Duodenal mucosa (tissue), 2 donors: Measurements from ENCODE around the gene DDX23.

Experiments
- H3K27ac ChIP-seq: one replicate; pipeline ENCODE4 v1.7.0; 2013; ENCODE audit warnings: low read depth, low read length
- H3K27me3 ChIP-seq, 2 donors: one replicate each; pipeline ENCODE4 v1.7.0; 2013; ENCODE audit warnings: low read length in 2 of 2, control low read depth in 1 of 2; ENCODE audit not compliant: insufficient read depth in 2 of 2, control insufficient read depth in 1 of 2
- H3K36me3 ChIP-seq, 2 donors: one replicate each; pipeline ENCODE4 v1.7.0; 2013; ENCODE audit warnings: low read length in 2 of 2, control low read depth in 1 of 2; ENCODE audit not compliant: insufficient read depth in 2 of 2, control insufficient read depth in 1 of 2
- H3K4me1 ChIP-seq, 2 donors: one replicate each; pipeline ENCODE4 v1.7.0; 2013; ENCODE audit warnings: low read length in 2 of 2, control low read depth in 1 of 2; ENCODE audit not compliant: insufficient read depth in 2 of 2, control insufficient read depth in 1 of 2
- H3K4me3 ChIP-seq, 2 donors: one replicate each; pipeline ENCODE4 v1.7.0; 2013; ENCODE audit warnings: low read length in 2 of 2, low read depth in 1 of 2
- H3K9ac ChIP-seq, 2 donors: one replicate each; pipeline ENCODE4 v1.7.0; 2013; ENCODE audit warnings: low read length in 2 of 2, low read depth in 1 of 2
- H3K9me3 ChIP-seq, 2 donors: one replicate each; pipeline ENCODE4 v1.7.0; 2013; ENCODE audit warnings: low read length in 2 of 2, control low read depth in 1 of 2; ENCODE audit not compliant: control insufficient read depth in 1 of 2

DDX23 gene

GRCh38 chr12:48788524-48788853, 63.5 kb downstream of the DDX23 start:
- H3K4me1 ChIP-seq: peaks cover 18 to 24% of the 10 kb centered on the region in 2 donors
- H3K36me3 ChIP-seq: peaks cover 0 to under 1% of the 10 kb centered on the region in 2 donors
- H3K9ac ChIP-seq: peak overlapping the region; percentile 68 to 79
- no peaks in the 10 kb centered on the region for H3K27me3 ChIP-seq
- peak overlapping the region; percentile 80 to 84 for H3K4me3 ChIP-seq
- H3K9me3 ChIP-seq: no peaks in the 10 kb centered on the region
- H3K27ac ChIP-seq: peak overlapping the region; percentile 84

DNA sequence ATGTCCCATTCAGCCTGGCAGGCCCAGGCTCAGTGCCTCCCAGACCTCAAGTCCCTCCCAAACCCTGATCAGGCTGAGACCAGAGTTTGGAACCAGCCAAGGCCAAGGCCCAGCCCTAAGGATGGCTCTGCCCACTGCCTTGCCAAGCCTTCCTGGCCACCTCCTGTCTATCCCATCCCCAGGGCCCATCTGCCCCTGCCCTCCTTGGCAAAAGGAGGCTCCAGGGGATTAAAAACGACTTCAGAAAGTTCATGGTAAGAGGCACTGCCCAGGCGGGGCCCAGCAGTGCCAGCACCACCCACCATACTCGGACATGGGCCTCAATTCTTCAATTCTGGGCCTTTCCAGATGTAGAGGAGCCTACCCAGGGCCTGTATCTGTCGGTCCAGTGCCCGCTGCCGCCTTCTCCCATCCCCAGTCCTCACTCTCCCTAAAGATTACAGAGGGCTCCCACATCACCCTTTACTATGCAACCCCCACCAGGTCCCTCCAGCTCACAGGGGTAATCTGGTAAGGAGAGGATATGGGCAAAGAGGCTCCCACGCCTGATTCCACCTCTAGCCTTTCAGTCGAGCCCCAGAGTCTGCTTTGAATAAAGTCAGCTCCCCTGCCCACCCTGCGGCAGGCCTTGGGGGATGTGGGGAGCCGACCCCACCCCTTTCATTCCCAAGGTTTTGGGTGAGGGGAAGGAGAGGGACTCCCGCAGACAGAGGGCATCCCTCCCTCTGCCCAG, 64.0 kb downstream of the DDX23 start:
- Histone ChIP-seq H3K27ac (peak overlapping the region; percentile 84), H3K9ac (peak overlapping the region; percentile 68 to 79), H3K9me3 (no peaks in the 10 kb centered on the region), H3K4me3 (peak overlapping the region; percentile 80 to 84), H3K27me3 (no peaks in the 10 kb centered on the region), H3K4me1 (peaks cover 18 to 24% of the 10 kb centered on the region in 2 donors), H3K36me3 (peaks cover 0 to 5% of the 10 kb centered on the region in 2 donors)

DNA sequence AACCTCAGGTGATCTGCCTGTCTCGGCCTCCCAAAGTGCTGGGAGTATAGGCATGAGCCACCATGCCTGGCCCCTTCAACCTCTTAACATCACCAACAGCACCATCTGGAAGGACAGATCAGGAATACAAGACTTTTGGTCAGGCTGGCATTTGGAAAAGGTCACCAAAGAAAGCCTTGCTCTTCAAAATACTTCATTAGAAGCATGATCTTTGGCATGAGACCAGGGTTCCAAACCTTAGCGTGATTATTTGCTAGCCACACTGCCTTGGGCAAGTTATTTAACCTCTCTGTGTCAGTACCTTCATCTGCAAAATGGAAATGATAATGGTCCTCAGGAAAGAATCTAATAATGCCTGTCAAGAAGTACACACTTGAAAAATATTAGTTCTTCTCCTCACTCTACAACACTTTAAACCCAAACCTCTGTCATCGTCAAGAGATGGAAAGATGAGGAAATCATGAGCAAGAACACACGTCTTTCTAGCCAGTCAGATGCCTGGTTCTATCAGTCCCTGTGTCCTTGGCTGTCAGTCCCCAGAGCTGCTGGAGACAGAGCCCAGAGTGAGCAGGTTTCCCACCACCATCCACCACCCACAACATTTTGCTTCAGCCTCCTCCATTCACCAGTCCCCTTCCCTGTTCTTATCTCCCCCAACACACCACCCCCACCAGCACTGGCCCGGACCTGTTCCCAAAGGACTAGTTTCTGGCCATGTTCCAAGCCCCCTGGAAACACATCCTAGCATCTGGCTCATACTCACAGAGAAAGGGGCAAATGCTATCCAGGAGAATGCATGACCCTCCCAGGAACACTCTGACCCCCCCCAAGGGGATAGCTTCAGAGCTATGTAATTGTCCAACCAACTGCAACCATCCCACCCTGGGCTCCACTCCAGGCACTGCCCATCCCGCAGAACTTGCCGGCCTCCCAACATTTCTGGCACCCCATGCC, 65.1 kb downstream of the DDX23 start:
- peak overlapping the region; percentile 80 to 84 for H3K4me3 ChIP-seq
- peaks cover 24 to 32% of the 10 kb centered on the region in 2 donors for H3K4me1 ChIP-seq

GRCh38 chr12:48783432-48783831, 68.5 kb downstream of the DDX23 start:
- peaks cover 37 to 48% of the 10 kb centered on the region in 2 donors for H3K4me1 ChIP-seq
- H3K9ac ChIP-seq: no peak overlapping the region
- H3K36me3 ChIP-seq: peaks cover 0 to 17% of the 10 kb centered on the region in 2 donors
- no peaks in the 10 kb centered on the region for H3K27me3 ChIP-seq
- no peaks in the 10 kb centered on the region for H3K9me3 ChIP-seq
- no peak overlapping the region for H3K27ac ChIP-seq
- no peak overlapping the region for H3K4me3 ChIP-seq

More for the DNA sequence above, 65.1 kb downstream of the DDX23 start:
- peaks cover 0 to 16% of the 10 kb centered on the region in 2 donors for H3K36me3 ChIP-seq
- peak overlapping the region; percentile 68 to 79 for H3K9ac ChIP-seq
- no peaks in the 10 kb centered on the region for H3K27me3 ChIP-seq
- no peak overlapping the region for H3K27ac ChIP-seq
- no peaks in the 10 kb centered on the region for H3K9me3 ChIP-seq

GRCh38 chr12:48782457-48783395, 69.2 kb downstream of the DDX23 start:
- peaks cover 1 to 24% of the 10 kb centered on the region in 2 donors for H3K36me3 ChIP-seq
- H3K9me3 ChIP-seq: no peaks in the 10 kb centered on the region
- no peak overlapping the region for H3K4me3 ChIP-seq
- no peak overlapping the region for H3K9ac ChIP-seq
- peaks cover 36 to 43% of the 10 kb centered on the region in 2 donors for H3K4me1 ChIP-seq
- H3K27me3 ChIP-seq: no peaks in the 10 kb centered on the region
- no peak overlapping the region for H3K27ac ChIP-seq

GRCh38 chr12:48781750-48782456, 70.1 kb downstream of the DDX23 start:
- Histone ChIP-seq H3K9ac (no peak overlapping the region), H3K4me3 (no peak overlapping the region), H3K27me3 (no peaks in the 10 kb centered on the region), H3K36me3 (peaks cover 7 to 33% of the 10 kb centered on the region in 2 donors), H3K9me3 (no peaks in the 10 kb centered on the region), H3K4me1 (peaks cover 27 to 34% of the 10 kb centered on the region in 2 donors), H3K27ac (no peak overlapping the region)

DNA sequence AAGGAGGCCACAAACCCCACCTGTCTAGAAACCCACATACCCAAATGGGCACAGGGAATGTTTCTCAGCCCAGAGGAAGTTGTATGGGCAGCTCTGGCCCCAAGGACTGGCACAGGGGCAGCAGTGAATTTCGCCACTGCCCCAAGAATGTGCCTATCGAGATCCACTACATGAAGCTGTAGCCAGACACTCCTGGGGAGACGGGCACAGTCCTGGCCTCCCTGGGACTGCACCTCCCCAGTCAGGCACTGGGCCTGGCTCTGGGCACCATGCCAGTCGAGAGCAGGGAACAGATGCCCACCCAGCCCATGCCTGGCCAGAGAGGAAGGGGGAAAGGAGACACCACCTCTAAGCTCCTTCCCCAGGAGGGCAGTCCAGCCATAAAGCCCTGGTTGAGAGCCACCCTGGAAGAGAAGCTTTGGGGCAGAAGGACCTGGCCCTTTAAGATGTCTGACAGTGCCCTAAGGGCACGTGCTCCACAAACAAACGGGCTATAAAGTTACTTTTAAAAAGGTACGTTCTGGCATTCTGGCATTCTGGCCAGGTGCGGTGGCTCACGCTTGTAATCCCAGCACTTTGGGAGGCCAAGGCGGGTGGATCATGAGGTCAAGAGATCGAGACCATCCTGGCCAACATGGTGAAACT, 71.5 kb downstream of the DDX23 start:
- no peak overlapping the region for H3K9ac ChIP-seq
- H3K4me3 ChIP-seq: no peak overlapping the region
- H3K27ac ChIP-seq: no peak overlapping the region
- peaks cover 7 to 43% of the 10 kb centered on the region in 2 donors for H3K36me3 ChIP-seq
- H3K4me1 ChIP-seq: peaks cover 27 to 28% of the 10 kb centered on the region in 2 donors
- no peaks in the 10 kb centered on the region for H3K27me3 ChIP-seq
- no peaks in the 10 kb centered on the region for H3K9me3 ChIP-seq

DNA sequence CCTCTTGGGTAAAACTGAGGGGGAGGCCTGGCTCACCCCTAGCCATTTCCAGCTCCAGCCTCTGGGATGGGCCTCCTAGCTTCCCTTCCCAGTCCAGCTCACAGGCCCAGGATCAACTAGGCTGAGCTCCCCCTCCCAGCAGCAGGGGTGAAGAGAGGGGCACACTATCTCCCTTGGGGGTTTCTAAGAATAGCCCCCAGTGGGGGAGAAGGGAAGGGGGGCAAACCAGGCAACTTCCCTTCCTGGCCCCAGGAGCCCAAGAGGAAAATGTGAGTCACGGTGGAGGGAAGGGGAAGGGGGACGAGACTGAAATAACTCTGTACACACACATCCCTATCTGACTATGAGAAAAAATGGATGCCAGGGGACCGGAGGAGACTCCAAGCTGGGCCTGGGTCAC, 72.1 kb downstream of the DDX23 start:
- Histone ChIP-seq H3K4me1 (peaks cover 27 to 28% of the 10 kb centered on the region in 2 donors), H3K9ac (no peak overlapping the region), H3K27ac (no peak overlapping the region), H3K9me3 (no peaks in the 10 kb centered on the region), H3K4me3 (no peak overlapping the region), H3K36me3 (peaks cover 13 to 50% of the 10 kb centered on the region in 2 donors), H3K27me3 (no peaks in the 10 kb centered on the region)
